HEK293 (cell line): ENCODE measurements around the gene SIK3.
"Not testable (repeated sequence)": the region's sequence is repeated elsewhere in the genome, so short reads cannot be mapped to it uniquely, and the experiment has no call there.

ENCODE experiments used
- KLF9 ChIP-seq: fragments of 450-650 bp; formaldehyde crosslinking; IDR thresholded peaks from 2 replicates; pipeline ENCODE4 v1.5.1; 2016; ENCODE audit warnings: missing biosample characterization, missing genetic modification characterization, low read depth
- SALL2 ChIP-seq: fragments of 450-650 bp; formaldehyde crosslinking; IDR thresholded peaks from 2 replicates; pipeline ENCODE4 v1.5.0; 2017; ENCODE audit warnings: missing biosample characterization, mild to moderate bottlenecking, missing genetic modification characterization, borderline replicate concordance
- YY1 ChIP-seq: fragments of 450-650 bp; formaldehyde crosslinking; IDR thresholded peaks from 2 replicates; pipeline ENCODE4 v1.5.1; 2018; ENCODE audit warnings: missing biosample characterization, missing genetic modification characterization
- ZBTB17 ChIP-seq: fragments of 450-650 bp; formaldehyde crosslinking; IDR thresholded peaks from 2 replicates; pipeline ENCODE4 v1.5.1; 2016; ENCODE audit warnings: missing biosample characterization, missing genetic modification characterization
- ZNF155 ChIP-seq: fragments of 450-650 bp; formaldehyde crosslinking; IDR thresholded peaks from 2 replicates; pipeline ENCODE4 v1.5.1; 2016; ENCODE audit warnings: missing biosample characterization, missing genetic modification characterization
- ZNF19 ChIP-seq: fragments of 450-650 bp; formaldehyde crosslinking; IDR thresholded peaks from 2 replicates; pipeline ENCODE4; 2016; ENCODE audit warnings: missing biosample characterization, missing genetic modification characterization, low read depth
- ZNF23 ChIP-seq: fragments of 450-650 bp; formaldehyde crosslinking; IDR thresholded peaks from 2 replicates; pipeline ENCODE4 v1.5.1; 2016; ENCODE audit warnings: missing biosample characterization, missing genetic modification characterization, borderline replicate concordance
- ZNF274 ChIP-seq, 2 experiments: fragments of 200-500 bp in 1 of 2; fragments of 450-650 bp in 1 of 2; sonication (Bioruptor generic) in 1 of 2; formaldehyde crosslinking in 1 of 2; IDR thresholded peaks; 2 replicates each; pipeline versions ENCODE4 v1.5.1 to v1.6.1; 2014 to 2016; ENCODE audit warnings: borderline replicate concordance in 1 of 2, inconsistent platforms in 1 of 2, low read length in 1 of 2, missing biosample characterization in 1 of 2, missing genetic modification characterization in 1 of 2
- ZNF335 ChIP-seq: fragments of 450-650 bp; formaldehyde crosslinking; conservative IDR thresholded peaks from 2 replicates; pipeline ENCODE4 v1.5.1; 2016; ENCODE audit warnings: missing biosample characterization, missing genetic modification characterization
- ZNF529 ChIP-seq: fragments of 450-650 bp; formaldehyde crosslinking; IDR thresholded peaks from 2 replicates; pipeline ENCODE4 v1.5.1; 2017; ENCODE audit warnings: missing genetic modification characterization, missing biosample characterization; ENCODE audit not compliant: insufficient replicate concordance
- ZNF548 ChIP-seq: fragments of 450-650 bp; formaldehyde crosslinking; IDR thresholded peaks from 2 replicates; pipeline ENCODE4 v1.5.1; 2016; ENCODE audit warnings: missing biosample characterization, missing genetic modification characterization
- TF ChIP-seq, protein P1 (sequence below): fragments of 450-650 bp; formaldehyde crosslinking; IDR thresholded peaks from 2 replicates; pipeline ENCODE4 v1.5.1; 2016; ENCODE audit warnings: missing biosample characterization, missing genetic modification characterization
- TF ChIP-seq, protein P2 (sequence below): sonication (generic); formaldehyde crosslinking; IDR thresholded peaks from 2 replicates; pipeline ENCODE4 v1.8.1; 2022; ENCODE audit warnings: mild to moderate bottlenecking, moderate library complexity, missing genetic modification reagents

DNA sequence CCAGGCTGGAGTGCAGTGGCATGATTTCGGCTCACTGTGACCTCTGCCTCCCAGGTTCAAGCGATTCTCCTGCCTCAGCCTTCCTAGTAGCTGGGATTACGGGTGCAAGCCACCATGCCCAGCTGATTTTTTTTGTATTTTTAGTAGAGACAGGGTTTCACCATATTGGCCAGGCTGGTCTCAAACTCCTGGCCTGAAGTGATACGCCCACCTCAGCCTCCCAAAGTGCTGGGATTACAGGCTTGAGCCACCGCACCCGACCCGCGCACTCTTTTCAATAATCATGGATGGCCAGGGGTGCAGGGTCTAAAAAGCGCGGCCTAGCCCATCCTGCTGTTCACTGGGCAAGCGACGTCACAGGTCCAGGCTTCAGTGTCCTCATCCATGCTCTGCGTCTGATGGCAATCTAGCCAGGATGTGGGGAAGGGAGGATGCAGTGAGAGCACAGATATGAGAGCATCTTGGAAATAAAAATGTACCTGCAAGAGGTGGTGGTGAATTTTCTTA lies 263.6 kb downstream of the SIK3 start:
- not testable (repeated sequence) for TF ChIP-seq KLF9; SALL2 (tag by site-specific recombination); ZNF548 (tag by site-specific recombination); ZNF19 (tag by site-specific recombination); ZNF23 (tag by site-specific recombination); ZNF155 (tag by site-specific recombination); ZNF335 (tag by site-specific recombination); ZNF274 (IDR thresholded peaks at IDR 0.05; ENCODE audit: low read length); ZNF274 (tag by site-specific recombination; IDR thresholded peaks at IDR 0.05; ENCODE audit: borderline replicate concordance); YY1 (tag by site-specific recombination); ZBTB17; ZNF529
- TF ChIP-seq, protein P1, sequence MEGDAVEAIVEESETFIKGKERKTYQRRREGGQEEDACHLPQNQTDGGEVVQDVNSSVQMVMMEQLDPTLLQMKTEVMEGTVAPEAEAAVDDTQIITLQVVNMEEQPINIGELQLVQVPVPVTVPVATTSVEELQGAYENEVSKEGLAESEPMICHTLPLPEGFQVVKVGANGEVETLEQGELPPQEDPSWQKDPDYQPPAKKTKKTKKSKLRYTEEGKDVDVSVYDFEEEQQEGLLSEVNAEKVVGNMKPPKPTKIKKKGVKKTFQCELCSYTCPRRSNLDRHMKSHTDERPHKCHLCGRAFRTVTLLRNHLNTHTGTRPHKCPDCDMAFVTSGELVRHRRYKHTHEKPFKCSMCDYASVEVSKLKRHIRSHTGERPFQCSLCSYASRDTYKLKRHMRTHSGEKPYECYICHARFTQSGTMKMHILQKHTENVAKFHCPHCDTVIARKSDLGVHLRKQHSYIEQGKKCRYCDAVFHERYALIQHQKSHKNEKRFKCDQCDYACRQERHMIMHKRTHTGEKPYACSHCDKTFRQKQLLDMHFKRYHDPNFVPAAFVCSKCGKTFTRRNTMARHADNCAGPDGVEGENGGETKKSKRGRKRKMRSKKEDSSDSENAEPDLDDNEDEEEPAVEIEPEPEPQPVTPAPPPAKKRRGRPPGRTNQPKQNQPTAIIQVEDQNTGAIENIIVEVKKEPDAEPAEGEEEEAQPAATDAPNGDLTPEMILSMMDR (tag by site-specific recombination) = not testable (repeated sequence)
- TF ChIP-seq, protein P2, sequence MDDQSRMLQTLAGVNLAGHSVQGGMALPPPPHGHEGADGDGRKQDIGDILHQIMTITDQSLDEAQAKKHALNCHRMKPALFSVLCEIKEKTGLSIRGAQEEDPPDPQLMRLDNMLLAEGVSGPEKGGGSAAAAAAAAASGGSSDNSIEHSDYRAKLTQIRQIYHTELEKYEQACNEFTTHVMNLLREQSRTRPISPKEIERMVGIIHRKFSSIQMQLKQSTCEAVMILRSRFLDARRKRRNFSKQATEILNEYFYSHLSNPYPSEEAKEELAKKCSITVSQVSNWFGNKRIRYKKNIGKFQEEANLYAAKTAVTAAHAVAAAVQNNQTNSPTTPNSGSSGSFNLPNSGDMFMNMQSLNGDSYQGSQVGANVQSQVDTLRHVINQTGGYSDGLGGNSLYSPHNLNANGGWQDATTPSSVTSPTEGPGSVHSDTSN (CRISPR knock-in tag) = not testable (repeated sequence)
